Tibial nerve (tissue), 4 donors: Measurements from ENCODE around the gene ROBO2. TPM values are rescaled to one million over a fixed set of nuclear protein-coding genes. Genes with fewer than 3 reads are reported as not detected.

Source experiments
- DNase-seq, 2 donors: peaks; one replicate each; pipeline ENCODE4 v3.0.0-alpha.2; 2019; ENCODE audit warnings: low spot score in 2 of 2
- H3K27ac ChIP-seq, 4 donors: fragments of 200-600 bp; sonication (generic) in 3 of 4; one replicate each; pipeline ENCODE4 v1.5.1; 2017 to 2019; ENCODE audit warnings: mild to moderate bottlenecking in 1 of 4
- H3K27me3 ChIP-seq, 2 donors: fragments of 200-600 bp; sonication (generic) in 1 of 2; one replicate each; pipeline versions ENCODE4 v1.5.1 to v1.6.0; 2017 to 2019
- H3K36me3 ChIP-seq, 3 donors: fragments of 200-600 bp; sonication (generic); one replicate each; pipeline ENCODE4 v1.5.1; 2018 to 2019
- H3K4me1 ChIP-seq, 4 donors: fragments of 200-600 bp; sonication (generic) in 3 of 4; one replicate each; pipeline ENCODE4 v1.5.1; 2017 to 2019
- H3K4me3 ChIP-seq, 4 donors: fragments of 200-600 bp; sonication (generic) in 3 of 4; one replicate each; pipeline ENCODE4 v1.5.1; 2017 to 2019; ENCODE audit warnings: mild to moderate bottlenecking in 1 of 4, moderate library complexity in 1 of 4
- H3K9me3 ChIP-seq, 4 donors: fragments of 200-600 bp; sonication (generic) in 3 of 4; one replicate each; pipeline ENCODE4 v1.5.1; 2017 to 2019
- CTCF ChIP-seq, 5 experiments: fragments of 200-600 bp in 3 of 5; fragments of 450-650 bp in 2 of 5; sonication (generic) in 3 of 5; IDR thresholded peaks; one replicate each; pipeline ENCODE4 v1.5.1; 2016 to 2019; ENCODE audit warnings: antibody characterized with exemption in 5 of 5, mild to moderate bottlenecking in 3 of 5, moderate library complexity in 2 of 5
- EP300 ChIP-seq, 2 donors: sonication (generic); formaldehyde crosslinking; IDR thresholded peaks; one replicate each; pipeline ENCODE4 v1.6.1; 2017; ENCODE audit warnings: antibody characterized with exemption in 2 of 2, mild to moderate bottlenecking in 1 of 2
- POLR2A ChIP-seq, 2 donors: fragments of 450-650 bp; IDR thresholded peaks; one replicate each; pipeline ENCODE4 v1.6.1; 2017; ENCODE audit warnings: antibody characterized with exemption in 2 of 2, mild to moderate bottlenecking in 2 of 2, moderate library complexity in 2 of 2
- WGBS, 2 donors: methylation state at CpG; one replicate each; pipeline ENCODE4 v1.1.5; 2018; 5-methylcytosine and 5-hydroxymethylcytosine counted together
- total RNA-seq, 4 donors: library from RNA; depleted of rRNA; stranded (reverse); fragments of >200 nt; gene quantifications; one replicate each; pipeline ENCODE4 v1.1.0, GENCODE V29; 2016

The ROBO2 gene
- total RNA-seq, 4 donors from 2014 or later = 0.30 to 4.4 (median 1.9) TPM

GRCh38 chr3:77102951-77103769 lies 63.3 kb downstream of the ROBO2 start:
- 75 to 80% methylated on average over 6 of the region's 6 CpGs for WGBS, 2 donors
- Histone ChIP-seq H3K9me3 (no peaks in the 10 kb centered on the region), H3K27me3 (no peaks in the 10 kb centered on the region), H3K4me1 (no peaks in the 10 kb centered on the region), H3K4me3 (no peak overlapping the region), H3K36me3 (no peaks in the 10 kb centered on the region), H3K27ac (no peak overlapping the region)
- no peak for DNase-seq
- no peak for TF ChIP-seq POLR2A (IDR thresholded peaks at IDR 0.05)
- no peak for TF ChIP-seq CTCF (IDR thresholded peaks at IDR 0.05)
- no peak for TF ChIP-seq EP300 (IDR thresholded peaks at IDR 0.05)

- H3K4me1 ChIP-seq = no peaks in the 10 kb centered on the region
- H3K27me3 ChIP-seq = no peaks in the 10 kb centered on the region
- H3K9me3 ChIP-seq = no peaks in the 10 kb centered on the region
- no peak for DNase-seq
- TF ChIP-seq POLR2A (IDR thresholded peaks at IDR 0.05) (no peak), CTCF (IDR thresholded peaks at IDR 0.05) (no peak), EP300 (IDR thresholded peaks at IDR 0.05) (no peak)
- H3K27ac ChIP-seq = no peak overlapping the region
- H3K4me3 ChIP-seq = no peak overlapping the region
- WGBS, 2 donors = 72% methylated on average over 2 of the region's 2 CpGs
- H3K36me3 ChIP-seq = no peaks in the 10 kb centered on the region
These were observed 82.8 kb downstream of the ROBO2 start for GRCh38 chr3:77122652-77123051.

- Histone ChIP-seq H3K4me3 (no peak overlapping the region), H3K9me3 (no peaks in the 10 kb centered on the region), H3K27ac (no peak overlapping the region), H3K36me3 (no peaks in the 10 kb centered on the region), H3K4me1 (no peaks in the 10 kb centered on the region), H3K27me3 (no peaks in the 10 kb centered on the region)
- no peak for DNase-seq
- WGBS, 2 donors = 76 to 85% methylated on average over 3 of the region's 3 CpGs
- TF ChIP-seq POLR2A (IDR thresholded peaks at IDR 0.05) (no peak), EP300 (IDR thresholded peaks at IDR 0.05) (no peak), CTCF (IDR thresholded peaks at IDR 0.05) (no peak)
These were observed 86.1 kb downstream of the ROBO2 start for GRCh38 chr3:77125966-77126365.

- no peaks in the 10 kb centered on the region for H3K4me1 ChIP-seq
- TF ChIP-seq POLR2A (IDR thresholded peaks at IDR 0.05) (no peak), CTCF (IDR thresholded peaks at IDR 0.05) (no peak), EP300 (IDR thresholded peaks at IDR 0.05) (no peak)
- no peaks in the 10 kb centered on the region for H3K36me3 ChIP-seq
- H3K4me3 ChIP-seq = no peak overlapping the region
- H3K9me3 ChIP-seq = peaks cover 0 to 12% (median 0%) of the 10 kb centered on the region in 4 donors
- WGBS, 2 donors = 86 to 88% methylated on average over 12 of the region's 12 CpGs
- DNase-seq = no peak
- H3K27me3 ChIP-seq = no peaks in the 10 kb centered on the region
- H3K27ac ChIP-seq = no peak overlapping the region
These were observed 94.9 kb downstream of the ROBO2 start for GRCh38 chr3:77134769-77135168.

- no peak for DNase-seq
- Histone ChIP-seq H3K36me3 (no peaks in the 10 kb centered on the region), H3K27ac (no peak overlapping the region), H3K27me3 (no peaks in the 10 kb centered on the region), H3K9me3 (peaks cover 0 to 12% (median 0%) of the 10 kb centered on the region in 4 donors), H3K4me1 (no peaks in the 10 kb centered on the region), H3K4me3 (no peak overlapping the region)
- no peak for TF ChIP-seq POLR2A (IDR thresholded peaks at IDR 0.05)
- no peak for TF ChIP-seq CTCF (IDR thresholded peaks at IDR 0.05)
- TF ChIP-seq EP300 (IDR thresholded peaks at IDR 0.05) = no peak
- WGBS, 2 donors = 76 to 84% methylated on average over 5 of the region's 5 CpGs
These were observed 97.7 kb downstream of the ROBO2 start for GRCh38 chr3:77137559-77137958.
